NOMO-1 treated with DMSO at 0.1 percent for 48 hours (cell line): ENCODE measurements around the gene LAIR2.

ENCODE experiments used
- DNase-seq: peaks from one replicate; lab custom pipeline; 2025; ENCODE audit not compliant: unreplicated experiment; lab: John Stamatoyannopoulos, UW

LAIR2 gene, protein sequence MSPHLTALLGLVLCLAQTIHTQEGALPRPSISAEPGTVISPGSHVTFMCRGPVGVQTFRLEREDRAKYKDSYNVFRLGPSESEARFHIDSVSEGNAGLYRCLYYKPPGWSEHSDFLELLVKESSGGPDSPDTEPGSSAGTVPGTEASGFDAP

DNA sequence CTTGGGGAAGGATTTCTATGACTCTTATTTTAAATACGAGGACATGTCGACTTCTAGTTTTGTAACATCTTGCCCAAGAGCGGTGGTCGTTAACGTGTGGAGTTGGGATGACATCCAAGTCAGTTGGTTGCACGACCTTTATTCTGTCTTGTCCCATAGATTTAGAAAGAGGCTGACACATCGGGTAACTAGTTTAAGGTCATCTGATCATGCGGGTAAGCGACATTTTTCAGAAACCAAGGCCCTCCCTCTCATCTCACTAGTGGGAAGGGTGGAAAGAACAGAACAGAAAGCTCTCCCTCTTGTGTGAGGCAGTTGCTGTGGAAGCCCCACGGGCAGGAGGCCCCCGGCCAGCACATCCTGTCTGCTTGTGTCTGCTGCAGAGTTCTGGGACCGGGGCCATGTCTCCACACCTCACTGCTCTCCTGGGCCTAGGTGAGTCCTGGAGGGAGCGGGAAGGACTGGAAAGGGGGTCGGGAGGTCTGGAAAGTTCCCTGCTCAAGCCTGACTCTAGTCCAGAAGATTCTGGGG, at the start of gene LAIR2:
TSS of gene LAIR2 (plus strand) at position 314 of the 531 bp plus-strand sequence. CDS start at position 402, 88 bp downstream.
- DNase-seq: no peak

DNA sequence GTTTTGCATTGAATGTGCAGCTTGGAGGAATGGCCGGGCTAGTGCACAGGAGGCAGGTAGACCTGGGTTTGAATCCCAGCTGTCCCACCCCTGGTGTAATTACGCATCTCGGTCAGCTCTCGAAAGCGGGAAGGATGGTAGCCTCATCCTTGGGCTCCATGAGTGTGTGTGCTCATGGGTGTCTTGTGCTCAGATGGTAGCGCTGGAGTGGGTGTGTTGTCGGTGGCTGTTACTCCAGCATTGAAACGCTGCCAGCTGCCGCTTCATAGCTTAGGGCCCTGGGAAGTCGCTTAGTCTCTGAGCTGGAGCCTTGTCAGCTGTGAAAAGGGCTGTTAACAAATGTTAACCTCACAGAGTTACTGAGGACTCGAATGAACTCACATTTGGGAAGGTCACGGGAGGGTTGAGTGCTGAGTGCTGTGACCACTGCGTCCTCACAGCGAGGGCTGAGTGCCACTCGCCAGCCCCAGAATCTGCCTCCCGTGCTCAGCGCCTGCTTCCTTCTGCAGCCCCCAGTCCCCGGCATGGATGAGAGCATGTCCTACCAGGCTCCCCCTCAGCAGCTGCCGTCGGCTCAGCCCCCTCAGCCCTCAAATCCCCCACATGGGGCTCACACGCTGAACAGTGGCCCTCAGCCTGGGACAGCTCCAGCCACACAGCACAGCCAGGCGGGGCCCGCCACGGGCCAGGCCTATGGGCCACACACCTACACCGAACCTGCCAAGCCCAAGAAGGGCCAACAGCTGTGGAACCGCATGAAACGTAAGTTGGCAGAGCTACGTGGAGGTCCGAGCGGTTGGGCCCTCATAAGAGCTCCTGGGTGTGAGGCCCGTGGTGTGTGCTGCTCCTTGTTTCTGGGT, 48.5 kb upstream of the LAIR2 start:
- DNase-seq: no peak

- DNase-seq: no peak
These were observed 47.6 kb upstream of the LAIR2 start for GRCh38 chr19:54454781-54455675.

DNA sequence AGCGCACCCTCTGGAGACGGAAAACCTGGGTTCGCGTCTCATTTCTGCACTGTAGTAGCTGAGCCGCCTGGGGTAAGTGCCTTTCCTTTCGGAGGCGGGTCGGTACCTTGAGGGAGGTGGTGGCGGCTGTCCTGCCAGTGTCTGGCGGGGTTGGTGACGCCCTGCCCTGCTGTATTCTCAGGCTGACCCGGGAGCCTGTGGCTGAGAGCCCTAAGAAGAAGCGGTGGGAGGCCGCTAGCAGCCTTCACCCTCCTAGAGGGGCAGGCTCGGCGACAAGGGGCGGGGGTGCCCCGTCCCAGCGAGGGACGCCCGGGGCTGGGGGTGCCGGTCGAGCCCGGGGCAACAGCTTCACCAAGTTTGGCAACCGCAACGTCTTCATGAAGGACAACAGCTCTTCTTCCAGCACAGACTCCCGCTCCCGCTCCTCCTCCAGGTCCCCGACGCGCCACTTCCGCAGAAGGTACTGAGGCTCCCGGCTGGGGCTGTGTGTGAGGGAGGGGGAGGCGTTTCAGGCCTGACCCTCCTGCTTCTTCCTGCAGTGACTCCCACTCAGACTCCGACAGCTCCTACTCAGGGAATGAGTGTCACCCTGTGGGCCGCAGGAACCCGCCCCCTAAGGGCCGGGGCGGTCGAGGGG, 46.7 kb upstream of the LAIR2 start:
- no peak for DNase-seq

GRCh38 chr19:54456423-54457373, 45.9 kb upstream of the LAIR2 start:
- no peak for DNase-seq

DNA sequence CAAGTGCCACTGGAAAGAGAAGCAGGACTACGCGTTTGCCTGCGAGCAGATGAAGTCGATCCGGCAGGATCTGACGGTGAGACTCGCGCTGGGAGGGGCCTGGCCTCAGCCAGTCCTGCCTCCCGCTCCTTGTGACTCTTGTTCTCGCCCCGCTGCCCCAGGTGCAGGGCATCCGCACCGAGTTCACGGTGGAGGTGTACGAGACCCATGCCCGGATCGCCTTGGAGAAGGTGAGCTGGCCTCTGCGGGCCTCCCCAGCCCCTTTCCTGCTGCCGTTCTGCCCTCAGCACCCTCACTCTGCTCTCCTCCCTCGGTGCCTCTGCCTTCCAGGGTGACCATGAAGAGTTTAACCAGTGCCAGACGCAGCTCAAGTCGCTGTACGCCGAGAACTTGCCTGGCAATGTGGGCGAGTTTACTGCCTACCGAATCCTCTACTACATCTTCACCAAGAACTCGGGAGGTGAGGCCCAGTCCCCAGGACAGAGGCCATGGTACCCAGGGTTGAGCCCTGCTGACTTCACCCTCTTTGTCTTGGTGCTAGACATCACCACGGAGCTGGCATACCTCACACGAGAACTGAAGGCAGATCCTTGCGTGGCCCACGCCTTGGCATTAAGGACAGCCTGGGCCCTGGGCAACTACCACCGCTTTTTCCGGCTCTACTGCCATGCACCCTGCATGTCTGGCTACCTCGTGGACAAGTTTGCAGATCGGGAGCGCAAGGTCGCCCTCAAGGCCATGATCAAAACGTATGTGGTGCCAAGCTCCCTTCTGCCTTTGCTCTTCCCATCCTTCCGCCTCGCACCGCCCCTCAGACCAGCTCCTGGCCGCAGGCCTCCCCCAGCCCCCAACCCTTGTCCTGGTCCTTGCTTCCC, 44.6 kb upstream of the LAIR2 start:
- no peak for DNase-seq

GRCh38 chr19:54458648-54459281, 43.9 kb upstream of the LAIR2 start:
- DNase-seq: no peak

GRCh38 chr19:54459282-54460229, 43.1 kb upstream of the LAIR2 start:
- DNase-seq: no peak

DNA sequence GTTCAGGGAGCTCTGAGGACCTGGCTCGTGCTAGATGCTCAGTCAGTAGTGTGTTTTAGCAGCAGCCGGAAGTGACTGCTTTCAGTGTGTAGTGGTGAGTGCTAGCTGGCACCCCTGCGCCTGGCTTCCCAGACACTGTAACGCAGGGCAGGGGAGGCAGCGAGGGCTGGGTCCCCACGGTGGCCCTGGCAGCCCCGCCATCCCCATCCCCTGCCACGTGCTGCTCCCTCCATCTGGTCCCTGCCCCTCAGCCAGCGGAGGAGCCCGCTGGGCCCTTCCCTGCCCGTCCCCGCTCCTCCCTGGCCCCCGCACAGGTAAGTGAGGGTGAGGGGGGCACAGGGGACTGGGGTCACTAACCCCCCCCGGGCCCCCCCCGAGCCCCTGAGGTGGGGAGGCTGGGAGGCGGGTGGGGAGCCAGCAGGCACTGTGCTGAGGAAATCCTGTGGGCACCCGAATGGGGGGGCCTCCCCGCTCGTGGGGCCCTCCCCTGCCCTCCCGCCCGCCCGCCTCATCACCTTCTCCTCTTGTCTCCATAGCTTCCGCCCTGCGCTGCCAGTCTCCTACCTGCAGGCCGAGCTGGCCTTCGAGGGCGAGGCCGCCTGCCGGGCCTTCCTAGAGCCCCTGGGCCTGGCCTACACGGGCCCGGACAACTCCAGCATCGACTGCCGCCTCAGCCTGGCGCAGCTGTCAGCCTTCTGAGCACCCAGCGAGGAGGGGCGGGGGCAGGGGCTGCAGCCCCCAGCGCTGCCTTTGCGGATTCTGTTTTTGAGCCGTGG, 42.2 kb upstream of the LAIR2 start:
- no peak for DNase-seq

GRCh38 chr19:54461210-54461609, 41.4 kb upstream of the LAIR2 start:
- DNase-seq: no peak

- DNase-seq: no peak
These were observed 41.0 kb upstream of the LAIR2 start for GRCh38 chr19:54461613-54462012.

GRCh38 chr19:54462047-54462654, 40.5 kb upstream of the LAIR2 start:
- DNase-seq: no peak

DNA sequence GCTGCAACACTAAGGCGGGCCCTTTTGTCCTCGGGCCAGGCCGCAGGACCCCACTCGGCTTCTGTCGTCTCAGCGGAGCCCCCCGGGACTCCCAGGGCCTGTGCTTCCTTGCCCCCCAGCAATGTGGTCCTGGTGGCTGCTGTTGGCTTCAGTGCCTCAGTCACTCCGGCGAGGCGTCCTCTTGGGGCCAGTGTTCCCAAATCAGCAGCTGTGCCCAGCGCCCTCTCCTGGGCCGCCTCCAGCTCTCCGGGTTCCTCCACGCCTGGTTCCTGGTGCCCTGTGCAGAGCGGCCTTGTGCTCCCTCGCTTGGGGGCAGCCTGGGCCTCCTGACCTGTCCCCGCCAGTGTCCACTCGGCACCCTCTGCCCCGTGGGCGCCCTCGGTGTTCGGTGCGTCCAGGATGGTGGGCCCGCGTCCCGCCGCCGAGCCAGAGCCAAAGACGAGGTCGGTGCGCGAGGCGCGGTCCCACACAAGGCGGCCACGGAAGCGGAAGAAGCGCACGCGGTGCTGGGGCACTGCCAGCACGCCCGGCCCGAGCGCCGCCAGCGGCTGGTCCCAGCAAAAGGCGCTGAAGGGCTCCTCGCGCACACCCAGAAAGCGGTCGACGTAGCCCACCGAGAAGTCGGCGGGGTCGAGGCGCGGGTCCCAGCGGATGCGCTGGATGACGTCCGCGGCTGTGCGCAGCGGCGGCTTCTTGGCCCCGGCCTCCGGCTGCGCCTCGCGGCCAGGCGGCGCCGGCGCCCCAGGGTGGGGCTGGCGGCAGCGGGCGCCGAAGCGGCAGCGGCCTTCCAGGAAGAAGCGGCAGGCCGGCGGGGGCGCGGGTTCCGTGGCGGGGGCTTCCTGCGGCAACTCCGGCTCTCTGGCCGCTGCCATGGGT, 39.7 kb upstream of the LAIR2 start:
- DNase-seq: peak; percentile 70

DNA sequence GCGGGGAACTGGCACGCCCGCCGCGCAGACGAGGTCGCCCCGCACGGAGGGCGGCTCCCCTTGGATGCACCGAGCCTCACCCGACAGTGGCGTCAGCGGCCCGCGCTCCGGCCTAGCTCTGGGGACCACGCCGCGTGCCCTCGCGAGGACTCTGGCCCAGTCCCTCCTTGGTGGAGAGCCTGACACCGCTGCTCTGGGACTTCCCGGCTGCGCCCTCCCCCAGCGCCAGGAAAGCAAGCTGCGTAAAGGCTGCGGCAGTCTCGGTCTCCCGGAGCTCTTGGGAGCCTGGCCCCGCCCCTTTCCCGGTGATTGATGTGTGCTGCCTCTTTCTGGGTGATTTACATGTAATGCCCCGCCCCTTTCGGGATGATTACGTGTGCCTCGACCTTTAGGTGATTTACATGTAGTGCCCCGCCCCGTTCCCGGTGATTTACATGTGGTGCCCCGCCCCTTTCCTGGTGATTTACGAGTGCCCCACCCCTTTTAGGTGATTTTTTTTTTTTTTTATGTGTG, 39.0 kb upstream of the LAIR2 start, which contains the start of gene LENG9:
TSS of gene LENG9 (minus strand) at position 248 of the 513 bp plus-strand sequence. CDS start 252 bp downstream, outside the sequence.
- peak; percentile 97 for DNase-seq
